Stimulated activated CD4-positive, alpha-beta T cell treated with anti-CD3 and anti-CD28 coated beads, Interleukin-12 subunit alpha, Interleukin-12 subunit beta, amount 100 ng/mL, for 24 hours (primary cell): ENCODE measurements around the gene SCLY.
"Not testable (repeated sequence)": the region's sequence is repeated elsewhere in the genome, so short reads cannot be mapped to it uniquely, and the experiment has no call there.

ENCODE experiments used
- DNase-seq, 2 experiments: peaks; one replicate each; pipeline ENCODE4 v3.0.0-alpha.2; 2020; ENCODE audit warnings: low read depth in 2 of 2

SCLY gene

DNA sequence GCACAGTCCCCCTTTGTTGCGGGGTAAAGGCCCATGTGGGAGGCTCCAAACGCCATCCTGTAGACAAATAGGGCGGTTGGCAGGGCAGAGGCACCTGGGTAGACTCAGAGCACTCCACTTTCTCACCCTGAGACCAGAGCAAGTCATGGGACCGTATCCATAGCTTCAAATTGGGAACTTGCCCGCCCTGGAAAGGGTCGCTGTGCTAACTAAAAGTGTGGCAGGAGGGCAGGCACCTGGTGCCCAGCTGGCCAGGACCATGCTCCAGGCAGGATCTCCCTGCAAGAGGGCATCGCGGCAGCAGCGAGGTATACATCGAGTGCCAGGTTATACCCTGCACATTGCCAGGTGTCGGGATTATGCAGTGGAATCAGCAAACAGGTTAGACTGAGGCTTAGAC is 20.8 kb upstream of the SCLY start:
- DNase-seq: no peak

DNA sequence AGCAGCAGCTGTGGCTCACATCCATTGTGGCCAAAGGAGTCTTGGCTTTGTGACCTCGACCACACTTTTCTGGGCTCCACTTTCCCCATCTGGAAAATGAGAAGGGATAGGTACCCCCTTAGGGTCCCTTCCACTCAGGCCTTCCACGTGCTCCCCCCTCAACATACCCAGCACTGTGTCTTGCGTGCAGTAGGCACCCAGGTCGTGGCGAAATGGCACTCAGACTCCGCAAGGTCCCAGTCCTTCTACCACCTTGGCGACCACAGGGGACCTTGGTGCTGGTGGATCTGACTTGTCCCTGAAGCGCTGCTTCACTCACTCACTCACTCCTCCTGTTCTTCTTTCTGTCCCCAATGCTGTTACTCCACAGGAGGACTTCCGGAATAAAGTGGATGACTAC is 19.9 kb upstream of the SCLY start:
- DNase-seq: no peak

DNA sequence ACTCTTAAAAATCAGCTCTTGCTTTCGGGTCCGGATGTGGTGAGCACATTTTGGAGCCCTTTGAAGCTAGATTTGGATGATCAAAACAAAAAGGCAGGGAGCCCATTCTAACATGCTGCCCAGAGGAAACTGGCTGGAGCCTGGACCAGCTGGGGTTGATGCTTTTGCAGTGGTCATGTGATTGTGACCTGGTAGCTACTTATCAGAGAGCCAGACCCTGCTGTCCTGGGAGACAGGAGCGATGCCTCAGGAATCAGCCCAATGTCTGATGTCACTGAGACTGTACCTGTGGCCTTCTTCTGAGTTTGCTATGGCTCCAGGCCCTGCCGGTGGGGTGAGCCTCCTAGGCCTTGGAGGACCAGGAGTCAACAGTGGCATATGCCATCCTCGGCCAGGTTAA is 18.7 kb upstream of the SCLY start:
- DNase-seq: no peak

DNA sequence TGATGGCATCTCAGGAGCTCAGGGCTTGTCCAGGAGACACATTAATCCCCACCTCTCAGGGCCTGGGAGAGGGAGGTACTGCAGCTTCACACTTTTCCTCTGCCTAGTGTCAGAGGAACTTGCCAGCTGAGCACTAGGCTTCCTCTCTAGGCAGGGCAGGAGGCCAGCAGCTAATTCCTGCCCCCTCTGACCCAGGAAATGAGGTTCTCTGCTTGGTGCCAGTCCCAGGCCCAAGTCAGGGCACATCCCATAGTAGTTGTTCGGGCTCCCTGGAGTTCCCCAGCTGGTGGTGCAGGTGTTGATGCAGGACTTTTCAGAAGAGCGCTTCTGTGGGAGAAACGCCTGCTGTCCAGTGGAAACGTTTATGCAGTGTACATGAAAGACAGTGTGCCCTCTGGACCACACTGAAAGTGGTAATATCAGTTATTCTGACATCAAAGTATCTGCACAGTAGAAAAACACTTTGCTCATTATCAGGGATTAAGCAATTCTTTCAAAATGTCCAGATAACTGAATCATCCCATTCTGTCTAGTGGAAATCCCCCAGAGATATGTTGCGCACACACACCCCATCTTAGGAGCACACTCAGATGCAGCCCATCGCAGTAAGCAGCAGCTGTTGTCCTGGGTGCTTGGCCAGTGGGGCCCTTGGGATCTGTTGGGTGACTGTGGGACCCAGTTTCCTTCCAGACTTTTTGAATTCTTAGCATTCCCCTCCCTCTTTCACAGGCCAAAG is 17.8 kb upstream of the SCLY start:
- no peak for DNase-seq

DNA sequence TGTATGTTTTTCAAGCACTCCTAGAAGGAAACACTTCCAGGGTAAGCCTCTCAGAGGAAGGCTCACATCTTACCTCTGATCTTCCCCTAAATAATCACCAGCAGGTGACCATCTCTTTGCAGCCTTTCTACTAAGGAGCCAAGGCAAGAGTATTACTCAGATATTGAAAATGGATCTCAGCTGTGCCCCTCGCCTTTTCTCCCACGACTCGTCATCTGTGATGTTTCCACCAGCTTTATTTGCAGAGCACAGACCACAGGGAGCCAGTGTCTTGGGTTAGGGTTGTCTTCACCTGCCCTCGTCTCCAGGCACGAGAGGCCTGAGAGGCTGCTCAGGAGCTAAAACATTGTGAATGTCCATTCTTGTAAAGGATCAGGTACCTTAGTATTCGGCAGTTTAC is 16.9 kb upstream of the SCLY start:
- DNase-seq: no peak

DNA sequence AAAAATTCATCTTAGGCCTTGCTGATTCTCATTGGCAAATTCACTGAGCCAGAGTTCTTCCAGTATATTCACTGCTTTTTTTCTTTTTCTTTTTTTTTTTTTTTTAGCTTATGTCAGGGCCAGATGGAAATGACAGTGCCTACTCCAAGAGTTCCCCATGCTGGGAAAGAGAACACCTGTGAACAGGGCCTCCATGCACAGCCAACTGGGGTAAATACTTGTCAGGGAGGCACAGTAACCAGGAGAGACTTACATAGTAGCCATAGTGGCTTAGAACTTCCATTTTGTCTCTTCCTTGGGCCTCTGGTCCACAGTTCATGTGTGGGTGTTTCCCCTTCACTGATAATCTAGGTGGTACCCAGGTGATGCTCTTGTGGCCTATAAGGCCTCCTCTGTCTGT is 15.2 kb upstream of the SCLY start:
- no peak for DNase-seq

DNA sequence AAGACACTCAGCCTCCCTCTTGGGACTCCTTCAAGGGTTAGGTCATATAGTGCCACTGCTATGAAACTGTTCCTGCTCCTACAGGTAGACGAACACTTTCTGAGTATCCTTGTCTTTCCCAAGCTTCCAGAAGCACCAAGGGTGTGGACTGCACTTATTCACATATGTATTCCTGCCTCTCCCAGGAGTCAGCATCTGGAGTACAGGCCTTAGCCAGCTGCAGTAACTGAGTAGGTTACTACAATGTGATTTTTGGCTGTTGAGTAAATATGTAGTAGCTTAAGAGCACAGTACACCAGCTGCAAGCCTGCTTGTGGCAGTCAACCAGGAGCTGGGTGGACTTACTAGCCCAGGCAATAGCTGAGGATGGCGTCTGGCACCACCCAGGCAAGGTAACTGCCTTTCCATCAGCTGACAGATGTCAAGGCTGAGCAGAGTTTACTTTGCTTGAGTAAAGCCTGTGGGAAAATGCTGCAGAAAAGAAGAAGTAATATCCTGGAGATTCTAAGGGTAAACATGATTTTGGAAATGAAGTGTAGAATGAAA is 14.0 kb upstream of the SCLY start:
- DNase-seq: no peak

DNA sequence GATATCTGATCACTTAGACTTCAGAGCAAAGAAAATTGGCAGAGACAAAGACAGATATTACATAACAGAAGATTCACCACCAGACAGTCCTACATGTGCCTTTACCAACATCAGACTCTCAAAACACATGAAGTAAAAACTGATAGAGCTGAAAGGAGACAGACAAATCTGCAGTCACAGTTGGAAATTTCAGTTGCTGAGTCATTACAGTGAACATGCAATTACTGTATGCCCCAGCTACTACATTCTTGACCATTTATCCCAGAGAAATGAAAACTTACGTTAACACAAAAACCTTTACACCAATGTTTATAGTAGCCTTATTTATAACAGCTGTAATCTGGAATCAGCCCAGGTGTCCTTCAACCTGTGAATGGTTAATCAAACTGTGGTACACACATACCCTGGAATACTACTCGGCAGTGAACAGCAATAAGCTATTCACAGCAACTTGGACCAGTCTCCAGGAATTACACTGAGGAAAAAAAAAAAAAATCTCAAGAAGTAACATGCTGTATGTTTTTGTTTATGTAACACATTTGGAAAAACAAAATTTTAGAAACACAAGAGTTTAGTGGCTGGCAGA is 7.5 kb upstream of the SCLY start:
- no peak for DNase-seq

DNA sequence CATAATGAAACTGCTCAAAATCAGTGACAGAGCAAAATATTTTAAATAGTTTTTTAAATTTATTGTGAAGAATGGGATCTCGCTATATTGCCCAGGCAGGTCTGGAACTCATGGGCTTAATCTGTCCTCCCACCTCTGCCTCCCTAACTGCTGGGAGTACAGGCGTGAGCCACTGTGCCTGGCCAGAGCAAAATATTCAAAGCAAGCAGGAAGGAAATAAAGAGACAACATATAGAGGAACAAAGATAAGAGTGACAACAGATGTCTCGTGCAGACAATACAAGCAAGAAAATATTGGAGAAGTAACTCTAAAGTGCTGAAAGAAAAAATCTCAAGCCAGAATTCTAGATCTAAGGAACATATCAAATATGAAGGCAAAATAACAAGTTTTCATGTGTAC is 5.0 kb upstream of the SCLY start:
- DNase-seq: no peak

DNA sequence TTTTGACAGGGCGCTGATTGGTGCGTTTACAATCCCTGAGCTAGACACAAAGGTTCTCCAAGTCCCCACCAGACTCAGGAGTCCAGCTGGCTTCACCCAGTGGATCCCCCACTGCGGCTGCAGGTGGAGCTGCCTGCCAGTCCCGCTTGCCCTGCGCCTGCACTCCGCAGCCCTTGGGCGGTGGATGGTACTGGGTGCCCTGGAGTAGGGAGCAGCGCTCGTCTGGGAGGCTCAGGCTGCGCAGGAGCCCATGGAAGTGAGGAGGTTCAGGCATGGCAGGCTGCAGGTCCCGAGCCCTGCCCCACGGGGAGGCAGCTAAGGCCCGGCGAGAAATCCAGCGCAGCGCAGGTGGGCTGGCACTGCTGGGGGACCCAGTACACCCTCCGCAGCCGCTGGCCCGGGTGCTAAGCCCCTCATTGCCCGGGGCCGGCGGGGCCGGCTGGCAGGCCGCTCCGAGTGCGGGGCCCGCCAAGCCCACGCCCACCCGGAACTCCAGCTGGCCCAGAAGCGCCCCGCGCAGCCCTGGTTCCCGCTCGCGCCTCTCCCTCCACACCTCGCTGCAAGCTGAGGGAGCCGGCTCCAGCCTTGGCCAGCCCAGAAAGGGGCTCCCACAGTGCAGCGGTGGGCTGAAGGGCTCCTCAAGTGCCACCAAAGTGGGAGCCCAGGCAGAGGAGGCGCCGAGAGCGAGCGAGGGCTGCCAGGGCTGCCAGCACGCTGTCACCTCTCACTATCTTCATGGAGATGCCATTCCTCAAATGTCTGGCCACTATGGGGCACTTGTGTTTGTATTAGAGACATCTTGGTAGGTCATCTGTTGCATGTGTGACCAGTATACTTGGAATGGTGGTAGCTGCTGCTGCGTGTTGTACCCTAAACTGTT is 2.9 kb upstream of the SCLY start:
- not testable (repeated sequence) for DNase-seq

DNA sequence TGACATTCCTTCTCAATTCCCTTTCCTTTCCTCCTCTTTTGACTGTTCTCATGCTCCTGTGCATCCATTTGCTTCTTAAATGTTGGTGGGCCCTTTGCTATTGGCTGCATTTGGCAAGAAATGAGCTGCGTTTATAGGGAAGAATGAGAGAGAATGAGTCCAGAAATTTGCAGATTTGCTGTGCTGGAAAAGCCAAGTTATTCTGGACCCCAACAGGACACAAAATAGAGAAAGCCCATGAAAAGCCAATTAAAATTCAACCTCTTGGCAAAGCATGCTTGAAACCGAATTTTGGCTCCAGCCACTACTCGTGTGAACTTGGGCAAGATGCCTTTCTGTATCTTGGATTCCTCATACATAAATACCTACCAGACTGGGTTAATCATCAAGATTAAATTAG is 1.3 kb upstream of the SCLY start:
- DNase-seq: no peak

DNA sequence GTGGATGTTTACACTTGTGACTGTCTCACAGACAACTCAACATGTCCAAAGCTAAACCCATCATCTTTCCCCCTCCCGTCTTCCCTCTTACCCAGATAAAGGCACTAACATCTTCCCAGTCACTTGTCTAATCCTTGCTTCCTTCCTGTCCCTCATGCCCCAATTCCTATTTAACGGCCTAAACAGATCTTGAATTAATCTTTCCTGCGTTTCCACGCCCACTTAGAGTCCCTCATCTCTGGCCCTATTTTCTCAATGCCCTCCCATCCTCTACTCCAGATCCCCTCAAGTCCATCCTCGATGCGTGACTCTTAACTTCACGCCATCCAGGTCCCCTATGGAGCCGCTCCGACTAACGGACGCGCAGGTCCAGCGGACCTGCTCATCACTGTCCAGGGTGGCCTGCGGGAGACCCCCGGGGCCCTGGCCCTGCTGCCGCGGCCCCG is 682 bp upstream of the SCLY start:
- peak in 1 of 2 experiments; percentile 7 for DNase-seq

DNA sequence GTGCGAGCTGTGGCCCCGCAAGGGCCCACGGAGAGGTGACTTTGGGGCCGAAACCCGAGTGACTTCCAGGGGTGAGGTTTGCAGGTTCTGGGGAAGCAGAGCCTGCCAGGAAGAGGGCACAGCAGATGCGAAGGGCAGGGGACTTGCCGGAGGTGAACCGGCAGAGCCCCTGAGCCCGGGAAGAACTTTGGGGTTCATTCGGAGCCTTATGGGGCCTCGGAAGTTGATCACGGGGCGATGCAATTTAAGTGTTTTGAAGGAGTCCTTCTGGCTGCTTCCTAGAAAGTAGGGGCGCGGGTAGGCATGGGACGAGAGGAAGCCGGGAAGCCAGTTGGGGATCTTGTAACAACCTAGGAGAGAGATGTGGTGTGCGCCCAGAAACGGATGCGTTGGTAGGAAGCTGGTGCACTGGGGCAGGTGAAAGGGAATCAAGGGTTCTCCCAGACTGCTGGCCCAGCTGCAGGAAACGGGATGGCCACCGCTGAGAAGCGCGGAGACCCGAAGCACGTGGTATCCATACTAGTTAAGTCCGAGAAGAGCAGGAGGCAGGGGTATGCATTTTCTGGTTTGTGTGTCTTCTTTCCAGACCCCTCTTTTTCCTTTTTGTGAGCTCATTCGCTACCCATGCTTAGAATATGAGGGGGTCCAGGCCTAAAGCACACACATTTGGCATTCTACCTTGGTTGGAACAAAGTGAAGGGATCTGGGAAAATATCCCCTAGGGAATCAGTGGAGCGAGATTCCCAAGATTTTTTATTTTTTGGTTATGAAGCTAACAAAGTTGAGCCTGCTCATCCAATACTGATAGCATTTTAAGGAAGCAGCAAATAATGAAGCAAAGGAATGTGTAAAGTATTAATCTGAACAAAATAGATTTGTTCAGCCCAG is 758 bp downstream of the SCLY start:
- peak in 1 of 2 experiments; percentile 30 for DNase-seq

DNA sequence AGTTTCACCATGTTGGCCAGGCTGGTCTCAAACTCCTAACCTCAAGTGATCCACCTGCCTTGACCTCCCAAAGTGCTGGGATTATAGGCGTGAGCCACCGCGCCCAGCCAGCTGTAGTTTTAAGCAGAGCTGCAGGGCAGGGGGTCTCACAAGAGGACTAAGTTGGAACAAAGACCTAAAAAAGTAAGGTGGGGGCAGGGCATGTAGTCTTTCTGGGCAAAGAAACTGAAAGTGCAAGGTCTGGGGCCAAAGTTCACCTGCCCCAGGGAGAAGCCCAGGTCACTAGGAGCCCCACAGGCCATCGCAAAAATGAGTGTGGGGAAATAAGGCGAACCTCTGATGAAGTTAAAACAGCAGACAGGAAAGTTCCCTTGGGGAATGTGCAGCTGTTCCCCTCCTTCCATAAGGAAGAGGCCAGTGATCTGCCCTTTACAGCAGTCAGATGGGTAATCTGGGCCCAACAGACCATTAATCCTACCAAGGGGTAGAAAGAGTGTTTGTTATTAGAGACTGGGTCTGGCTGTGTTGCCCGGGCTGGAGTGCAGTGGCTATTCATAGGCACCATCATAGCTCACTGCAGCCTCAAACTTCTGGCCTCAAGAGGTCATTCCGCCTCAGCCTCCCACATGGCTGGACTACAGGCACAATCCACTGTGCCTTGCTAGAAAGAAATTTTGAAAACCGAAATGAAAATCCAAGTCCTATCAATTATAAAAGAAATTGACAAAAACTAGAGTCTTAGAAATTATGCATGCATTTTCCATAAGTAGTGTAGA is 2.8 kb downstream of the SCLY start:
- no peak for DNase-seq

DNA sequence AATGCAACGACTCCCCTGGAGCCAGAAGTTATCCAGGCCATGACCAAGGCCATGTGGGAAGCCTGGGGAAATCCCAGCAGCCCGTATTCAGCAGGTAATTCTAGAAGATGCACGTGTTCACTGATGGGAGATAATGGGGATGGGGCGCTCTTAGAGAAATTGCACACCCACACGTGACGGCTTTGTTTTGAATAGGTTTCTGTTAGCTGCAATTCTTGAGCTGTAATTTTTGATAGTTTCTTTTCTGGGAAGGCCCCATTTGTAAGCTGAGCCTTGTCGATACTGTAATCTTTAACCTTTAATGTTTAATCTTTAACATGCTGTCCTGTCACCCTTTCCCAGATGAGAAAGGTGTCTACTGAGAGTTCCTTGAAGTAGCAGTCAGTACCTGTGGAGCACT is 3.6 kb downstream of the SCLY start:
- DNase-seq: no peak

DNA sequence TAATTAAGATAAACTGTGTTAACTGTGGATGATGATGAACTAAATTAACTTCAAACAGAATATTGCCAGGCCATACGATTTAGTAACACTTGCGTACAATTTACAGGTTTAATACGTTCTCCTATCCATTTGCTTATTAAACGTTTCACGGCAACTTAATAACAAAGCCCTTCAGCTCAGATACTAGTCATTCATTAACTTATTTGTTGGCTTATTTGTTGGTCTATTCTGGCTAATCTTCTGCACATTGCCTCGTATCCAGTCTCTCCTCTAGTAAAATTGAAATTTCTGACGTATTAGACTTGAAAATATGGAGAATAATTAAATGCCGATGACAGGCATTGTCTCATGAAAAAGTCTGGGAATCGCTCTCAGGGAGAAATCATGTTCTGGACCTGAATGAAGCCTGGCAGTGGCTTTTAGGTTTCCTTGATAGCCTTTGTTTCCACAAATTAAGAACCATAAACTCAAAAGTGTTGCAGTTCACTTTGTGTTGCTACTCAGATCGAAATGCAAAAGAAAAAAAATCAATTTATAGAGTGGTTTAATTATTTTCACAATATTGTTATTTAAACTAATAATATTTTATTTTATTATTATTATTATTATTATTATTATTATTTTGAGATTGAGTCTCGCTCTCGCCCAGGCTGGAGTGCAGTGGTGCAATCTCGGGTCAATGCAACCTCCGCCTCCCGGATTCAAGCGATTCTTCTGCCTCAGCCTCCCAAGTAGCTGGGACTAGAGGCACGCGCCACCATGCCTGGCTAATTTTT is 4.5 kb downstream of the SCLY start:
- DNase-seq: no peak

DNA sequence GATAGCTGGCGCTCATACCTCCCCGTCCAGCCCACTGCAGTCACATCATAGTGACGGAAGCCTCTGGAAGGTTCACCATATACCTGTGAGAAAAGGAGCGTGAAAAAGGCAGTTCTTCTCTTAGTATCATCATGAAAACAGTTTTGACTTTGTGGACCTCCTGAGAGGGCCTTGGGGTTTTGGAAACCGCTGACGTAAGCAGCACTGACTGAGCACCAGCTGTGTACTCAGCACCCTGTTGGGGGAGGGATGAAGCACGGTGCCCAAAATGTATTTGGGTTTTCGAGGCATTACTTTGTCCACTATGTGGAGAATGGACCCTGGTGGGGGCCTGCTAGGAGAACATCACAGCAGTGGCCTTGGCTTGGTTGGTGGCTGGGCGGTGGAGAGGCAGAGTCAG is 5.4 kb downstream of the SCLY start:
- no peak for DNase-seq

DNA sequence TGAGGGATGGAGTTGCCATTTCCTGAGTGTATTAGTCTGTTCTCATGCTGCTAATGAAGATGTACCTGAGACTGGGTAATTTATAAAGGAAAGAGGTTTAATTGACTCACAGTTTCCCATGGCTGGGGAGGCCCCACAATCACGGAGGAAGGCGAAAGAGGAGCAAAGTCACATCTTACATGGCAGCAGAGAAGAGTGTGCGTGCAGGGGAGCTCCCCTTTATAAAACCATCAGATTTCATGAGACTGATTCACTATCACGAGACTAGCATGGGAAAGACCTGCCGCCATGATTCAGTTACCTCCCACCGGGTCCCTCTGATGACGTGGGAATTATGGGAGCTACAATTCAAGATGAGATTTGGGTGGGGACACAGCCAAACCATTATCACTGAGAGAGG is 5.9 kb downstream of the SCLY start:
- DNase-seq: peak; percentile 16 to 40

DNA sequence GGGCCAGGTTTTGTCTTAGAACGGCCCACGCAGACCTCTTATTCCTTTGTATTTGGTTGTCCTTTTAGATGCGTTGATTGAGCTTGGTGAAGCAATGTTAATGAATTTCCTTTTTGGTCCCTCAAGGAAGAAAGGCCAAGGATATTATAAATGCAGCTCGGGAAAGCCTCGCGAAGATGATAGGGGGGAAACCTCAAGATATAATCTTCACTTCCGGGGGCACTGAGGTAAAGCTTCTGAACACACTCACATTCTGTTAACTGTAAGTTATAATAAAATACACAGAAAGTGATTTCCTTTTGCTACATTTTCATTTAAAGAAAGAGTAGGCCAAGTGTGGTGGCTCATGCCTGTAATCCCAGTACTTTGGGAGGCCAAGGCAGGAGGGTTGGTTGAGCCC is 7.1 kb downstream of the SCLY start:
- no peak for DNase-seq
